ENCODE data around the gene EXOSC5. TPM values are rescaled to one million over a fixed set of nuclear protein-coding genes. Genes with fewer than 3 reads are reported as not detected.
"Not testable (repeated sequence)": the region's sequence is repeated elsewhere in the genome, so short reads cannot be mapped to it uniquely, and the experiment has no call there.

The EXOSC5 gene
- total and polyA plus RNA-seq, 2 of the 13 experiments (the other 11 are each of a cell fraction or from before 2014, with no cell fraction given): 24.1 to 26.5 TPM

GRCh38 chr19:41384351-41384750 is 12.8 kb downstream of the EXOSC5 start (continued):
- TF ChIP-seq ZNF563 (CRISPR knock-in tag; IDR thresholded peaks at IDR 0.05) (no peak), DPF2 (CRISPR knock-in tag; IDR thresholded peaks at IDR 0.05; ENCODE audit: borderline replicate concordance, low read depth) (no peak)
- TF ChIP-seq, protein P1, sequence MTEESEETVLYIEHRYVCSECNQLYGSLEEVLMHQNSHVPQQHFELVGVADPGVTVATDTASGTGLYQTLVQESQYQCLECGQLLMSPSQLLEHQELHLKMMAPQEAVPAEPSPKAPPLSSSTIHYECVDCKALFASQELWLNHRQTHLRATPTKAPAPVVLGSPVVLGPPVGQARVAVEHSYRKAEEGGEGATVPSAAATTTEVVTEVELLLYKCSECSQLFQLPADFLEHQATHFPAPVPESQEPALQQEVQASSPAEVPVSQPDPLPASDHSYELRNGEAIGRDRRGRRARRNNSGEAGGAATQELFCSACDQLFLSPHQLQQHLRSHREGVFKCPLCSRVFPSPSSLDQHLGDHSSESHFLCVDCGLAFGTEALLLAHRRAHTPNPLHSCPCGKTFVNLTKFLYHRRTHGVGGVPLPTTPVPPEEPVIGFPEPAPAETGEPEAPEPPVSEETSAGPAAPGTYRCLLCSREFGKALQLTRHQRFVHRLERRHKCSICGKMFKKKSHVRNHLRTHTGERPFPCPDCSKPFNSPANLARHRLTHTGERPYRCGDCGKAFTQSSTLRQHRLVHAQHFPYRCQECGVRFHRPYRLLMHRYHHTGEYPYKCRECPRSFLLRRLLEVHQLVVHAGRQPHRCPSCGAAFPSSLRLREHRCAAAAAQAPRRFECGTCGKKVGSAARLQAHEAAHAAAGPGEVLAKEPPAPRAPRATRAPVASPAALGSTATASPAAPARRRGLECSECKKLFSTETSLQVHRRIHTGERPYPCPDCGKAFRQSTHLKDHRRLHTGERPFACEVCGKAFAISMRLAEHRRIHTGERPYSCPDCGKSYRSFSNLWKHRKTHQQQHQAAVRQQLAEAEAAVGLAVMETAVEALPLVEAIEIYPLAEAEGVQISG (CRISPR knock-in tag; IDR thresholded peaks at IDR 0.05): no peak
- TF ChIP-seq, protein P2, sequence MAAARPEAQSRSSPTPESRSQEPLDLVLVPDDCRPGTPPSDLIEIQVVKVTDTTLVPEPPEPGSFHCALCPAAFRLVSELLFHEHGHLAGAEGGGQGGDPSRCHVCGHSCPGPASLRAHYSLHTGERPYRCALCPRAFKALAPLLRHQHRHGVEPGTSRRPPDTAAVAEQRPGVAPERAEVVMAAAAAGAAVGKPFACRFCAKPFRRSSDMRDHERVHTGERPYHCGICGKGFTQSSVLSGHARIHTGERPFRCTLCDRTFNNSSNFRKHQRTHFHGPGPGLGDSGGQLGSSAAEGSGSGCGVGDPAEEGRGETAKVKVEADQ (CRISPR knock-in tag; IDR thresholded peaks at IDR 0.05; ENCODE audit: borderline replicate concordance): no peak

- 96% methylated on average over 8 of the region's 8 CpGs for WGBS (ENCODE audit: low lambda C conversion rate)
- CTCF ChIA-PET (ENCODE audit: low intra/inter-chr PET ratio, low total read pairs); H3K36me3 ChIP-seq (replicated peaks in 1 of 2; ENCODE audit: control insufficient read depth in 1 of 2, insufficient read depth in 2 of 2, low read length in 2 of 2); H3K9ac ChIP-seq (ENCODE audit: insufficient read depth, low read depth, low read length); H3K27ac ChIP-seq (ENCODE audit: extremely low read length, insufficient read depth, low read length); H3K79me2 ChIP-seq (ENCODE audit: insufficient read depth, low read length); ATAC-seq; in situ Hi-C loops (cut with HindIII; ENCODE audit: extremely low pct_ligation_motif_present, low pct_unique_long_range_greater_than_20kb); H3K9me3 ChIP-seq (ENCODE audit: low read length); H3K4me3 ChIP-seq (replicated peaks in 1 of 3; ENCODE audit: insufficient read depth in 1 of 3, low read depth in 2 of 3, low read length in 3 of 3); H2AFZ ChIP-seq (ENCODE audit: low read length); DNase-seq (ENCODE audit: low spot score); H3K27me3 ChIP-seq (ENCODE audit: control insufficient read depth in 1 of 2, insufficient read depth in 2 of 2, low read length in 2 of 2); H3K4me2 ChIP-seq (ENCODE audit: low read depth, low read length); POLR2A ChIA-PET; H4K20me1 ChIP-seq (ENCODE audit: insufficient read depth, low read length); BruUV-seq (replicated peaks); FAIRE-seq; intact Hi-C loops (cut with micrococcal nuclease; ENCODE audit: unreplicated experiment): not testable (repeated sequence)
- H3K4me1 ChIP-seq (ENCODE audit: insufficient read depth, low read length): peaks cover 21% of the 10 kb centered on the region
Observed at GRCh38 chr19:41381536-41381935, 15.6 kb downstream of the EXOSC5 start.
